ENCODE measurements around the gene KIF5A. TPM values are rescaled to one million over a fixed set of nuclear protein-coding genes. Genes with fewer than 3 reads are reported as not detected.

Gene KIF5A
- total RNA-seq, 2 donors from 2014 or later, result 0.29 to 2.0 TPM

- H3K4me1 Mint-ChIP-seq (ENCODE audit: low read depth in 2 of 2), result peaks cover 0 to 7% of the 10 kb centered on the region in 2 donors
- H3K4me3 Mint-ChIP-seq, result no peak overlapping the region
- no peaks in the 10 kb centered on the region for H3K9me3 Mint-ChIP-seq
- DNase-seq (ENCODE audit: low spot score) (no peak), ATAC-seq (no peak)
- H3K27ac Mint-ChIP-seq, result no peak overlapping the region
- H3K27me3 Mint-ChIP-seq, result no peaks in the 10 kb centered on the region
- H3K36me3 Mint-ChIP-seq, result peaks cover 14% of the 10 kb centered on the region
These were observed 14.8 kb upstream of the KIF5A start for GRCh38 chr12:57534991-57535543.

GRCh38 chr12:57535764-57536596 is 13.9 kb upstream of the KIF5A start:
- H3K9me3 Mint-ChIP-seq, result no peaks in the 10 kb centered on the region
- H3K4me3 Mint-ChIP-seq, result no peak overlapping the region
- H3K27me3 Mint-ChIP-seq, result no peaks in the 10 kb centered on the region
- DNase-seq (ENCODE audit: low spot score) (no peak), ATAC-seq (no peak)
- peaks cover 13% of the 10 kb centered on the region for H3K36me3 Mint-ChIP-seq
- no peak overlapping the region for H3K27ac Mint-ChIP-seq
- peaks cover 0 to 7% of the 10 kb centered on the region in 2 donors for H3K4me1 Mint-ChIP-seq (ENCODE audit: low read depth in 2 of 2)

- no peak for DNase-seq (ENCODE audit: low spot score)
- no peak for ATAC-seq
- Mint-ChIP-seq H3K9me3 (no peaks in the 10 kb centered on the region), H3K27me3 (no peaks in the 10 kb centered on the region), H3K4me1 (ENCODE audit: low read depth in 2 of 2) (peaks cover 0 to 7% of the 10 kb centered on the region in 2 donors), H3K27ac (no peak overlapping the region), H3K36me3 (peaks cover 13% of the 10 kb centered on the region), H3K4me3 (no peak overlapping the region)
These were observed 13.3 kb upstream of the KIF5A start for GRCh38 chr12:57536597-57536942.

GRCh38 chr12:57539134-57539768 is 10.6 kb upstream of the KIF5A start:
- H3K27ac Mint-ChIP-seq, result no peak overlapping the region
- H3K4me1 Mint-ChIP-seq (ENCODE audit: low read depth in 2 of 2), result peaks cover 6 to 15% of the 10 kb centered on the region in 2 donors
- DNase-seq (ENCODE audit: low spot score) (no peak), ATAC-seq (no peak)
- peaks cover 6% of the 10 kb centered on the region for H3K36me3 Mint-ChIP-seq
- no peak overlapping the region for H3K4me3 Mint-ChIP-seq
- H3K9me3 Mint-ChIP-seq, result no peaks in the 10 kb centered on the region
- no peaks in the 10 kb centered on the region for H3K27me3 Mint-ChIP-seq

- no peak for DNase-seq (ENCODE audit: low spot score)
- Mint-ChIP-seq H3K4me3 (no peak overlapping the region), H3K4me1 (ENCODE audit: low read depth in 2 of 2) (peaks cover 21 to 24% of the 10 kb centered on the region in 2 donors), H3K27ac (no peak overlapping the region), H3K9me3 (no peaks in the 10 kb centered on the region), H3K36me3 (no peaks in the 10 kb centered on the region), H3K27me3 (no peaks in the 10 kb centered on the region)
- no peak for ATAC-seq
These were observed 8.8 kb upstream of the KIF5A start for GRCh38 chr12:57541001-57541400.

GRCh38 chr12:57541717-57542116 is 8.1 kb upstream of the KIF5A start:
- no peaks in the 10 kb centered on the region for H3K36me3 Mint-ChIP-seq
- H3K27me3 Mint-ChIP-seq, result no peaks in the 10 kb centered on the region
- H3K9me3 Mint-ChIP-seq, result no peaks in the 10 kb centered on the region
- no peak overlapping the region for H3K4me3 Mint-ChIP-seq
- ATAC-seq, result no peak
- peaks cover 27 to 30% of the 10 kb centered on the region in 2 donors for H3K4me1 Mint-ChIP-seq (ENCODE audit: low read depth in 2 of 2)
- no peak for DNase-seq (ENCODE audit: low spot score)
- H3K27ac Mint-ChIP-seq, result no peak overlapping the region

GRCh38 chr12:57543581-57543980 is 6.3 kb upstream of the KIF5A start:
- DNase-seq (ENCODE audit: low spot score), result no peak
- Mint-ChIP-seq H3K27me3 (peaks cover 0 to 1% of the 10 kb centered on the region in 2 donors), H3K9me3 (no peaks in the 10 kb centered on the region), H3K4me3 (no peak overlapping the region), H3K27ac (no peak overlapping the region), H3K36me3 (no peaks in the 10 kb centered on the region), H3K4me1 (ENCODE audit: low read depth in 2 of 2) (peaks cover 30 to 37% of the 10 kb centered on the region in 2 donors)
- no peak for ATAC-seq

- DNase-seq (ENCODE audit: low spot score) (no peak), ATAC-seq (no peak)
- H3K27me3 Mint-ChIP-seq, result peaks cover 0 to 11% of the 10 kb centered on the region in 2 donors
- no peaks in the 10 kb centered on the region for H3K9me3 Mint-ChIP-seq
- H3K36me3 Mint-ChIP-seq, result no peaks in the 10 kb centered on the region
- H3K27ac Mint-ChIP-seq, result peak overlapping the region; percentile 95 to 98
- peaks cover 39 to 42% of the 10 kb centered on the region in 2 donors for H3K4me1 Mint-ChIP-seq (ENCODE audit: low read depth in 2 of 2)
- H3K4me3 Mint-ChIP-seq, result peak overlapping the region; percentile 99
These were observed 3.9 kb upstream of the KIF5A start for GRCh38 chr12:57545809-57546437.

GRCh38 chr12:57546438-57547287 is 3.2 kb upstream of the KIF5A start, which contains the start of gene DCTN2:
DCTN2 (minus strand) TSS chr12:57547192; CDS start chr12:57547063, 129 bp downstream.
- Mint-ChIP-seq H3K27me3 (peaks cover 0 to 11% of the 10 kb centered on the region in 2 donors), H3K4me3 (peak within 1 kb of the TSS; percentile 99), H3K9me3 (no peaks in the 10 kb centered on the region), H3K27ac (peak within 1 kb of the TSS; percentile 95 to 98), H3K4me1 (ENCODE audit: low read depth in 2 of 2) (peaks cover 39 to 44% of the 10 kb centered on the region in 2 donors), H3K36me3 (no peaks in the 10 kb centered on the region)
- peak; percentile 94 for DNase-seq (ENCODE audit: low spot score)
- peak; percentile 98 to 99 for ATAC-seq

GRCh38 chr12:57547288-57548012 is 2.4 kb upstream of the KIF5A start:
- ATAC-seq, result no peak
- peaks cover 39 to 44% of the 10 kb centered on the region in 2 donors for H3K4me1 Mint-ChIP-seq (ENCODE audit: low read depth in 2 of 2)
- no peaks in the 10 kb centered on the region for H3K36me3 Mint-ChIP-seq
- H3K9me3 Mint-ChIP-seq, result no peaks in the 10 kb centered on the region
- DNase-seq (ENCODE audit: low spot score), result no peak
- peaks cover 0 to 11% of the 10 kb centered on the region in 2 donors for H3K27me3 Mint-ChIP-seq
- H3K27ac Mint-ChIP-seq, result peak overlapping the region; percentile 95 to 98
- peak overlapping the region; percentile 99 for H3K4me3 Mint-ChIP-seq

GRCh38 chr12:57548013-57548315 is 1.9 kb upstream of the KIF5A start:
- DNase-seq (ENCODE audit: low spot score) (no peak), ATAC-seq (no peak)
- no peak overlapping the region for H3K4me3 Mint-ChIP-seq
- peaks cover 1 to 11% of the 10 kb centered on the region in 2 donors for H3K27me3 Mint-ChIP-seq
- no peaks in the 10 kb centered on the region for H3K36me3 Mint-ChIP-seq
- H3K4me1 Mint-ChIP-seq (ENCODE audit: low read depth in 2 of 2), result peaks cover 39 to 44% of the 10 kb centered on the region in 2 donors
- H3K9me3 Mint-ChIP-seq, result no peaks in the 10 kb centered on the region
- no peak overlapping the region for H3K27ac Mint-ChIP-seq

GRCh38 chr12:57548488-57548887 is 1.4 kb upstream of the KIF5A start:
- Mint-ChIP-seq H3K36me3 (no peaks in the 10 kb centered on the region), H3K9me3 (no peaks in the 10 kb centered on the region), H3K4me3 (peak overlapping the region; percentile 80), H3K27ac (no peak overlapping the region), H3K4me1 (ENCODE audit: low read depth in 2 of 2) (peaks cover 37 to 44% of the 10 kb centered on the region in 2 donors), H3K27me3 (peaks cover 7 to 16% of the 10 kb centered on the region in 2 donors)
- no peak for DNase-seq (ENCODE audit: low spot score)
- no peak for ATAC-seq
